Thyroid gland (tissue), 4 donors: Measurements from ENCODE around the gene L1TD1.

Experiments used
- CTCF ChIP-seq, 6 experiments: fragments of 200-600 bp in 3 of 6; fragments of 450-650 bp in 3 of 6; sonication (generic) in 3 of 6; IDR thresholded peaks; one replicate each; pipeline ENCODE4 v1.5.1; 2016 to 2019; ENCODE audit warnings: antibody characterized with exemption in 6 of 6, mild to moderate bottlenecking in 2 of 6, inconsistent platforms in 1 of 6, moderate library complexity in 1 of 6
- POLR2A ChIP-seq, 2 donors: fragments of 450-650 bp; IDR thresholded peaks; one replicate each; pipeline ENCODE4 v1.6.1; 2017; ENCODE audit warnings: antibody characterized with exemption in 2 of 2, mild to moderate bottlenecking in 2 of 2, moderate library complexity in 1 of 2

GRCh38 chr1:62221171-62221570 is 26.5 kb downstream of the L1TD1 start:
- no peak for TF ChIP-seq CTCF (IDR thresholded peaks at IDR 0.05)
- no peak for TF ChIP-seq POLR2A (IDR thresholded peaks at IDR 0.05)
